ENCODE measurements around the gene SCYL1.

The SCYL1 gene

DNA sequence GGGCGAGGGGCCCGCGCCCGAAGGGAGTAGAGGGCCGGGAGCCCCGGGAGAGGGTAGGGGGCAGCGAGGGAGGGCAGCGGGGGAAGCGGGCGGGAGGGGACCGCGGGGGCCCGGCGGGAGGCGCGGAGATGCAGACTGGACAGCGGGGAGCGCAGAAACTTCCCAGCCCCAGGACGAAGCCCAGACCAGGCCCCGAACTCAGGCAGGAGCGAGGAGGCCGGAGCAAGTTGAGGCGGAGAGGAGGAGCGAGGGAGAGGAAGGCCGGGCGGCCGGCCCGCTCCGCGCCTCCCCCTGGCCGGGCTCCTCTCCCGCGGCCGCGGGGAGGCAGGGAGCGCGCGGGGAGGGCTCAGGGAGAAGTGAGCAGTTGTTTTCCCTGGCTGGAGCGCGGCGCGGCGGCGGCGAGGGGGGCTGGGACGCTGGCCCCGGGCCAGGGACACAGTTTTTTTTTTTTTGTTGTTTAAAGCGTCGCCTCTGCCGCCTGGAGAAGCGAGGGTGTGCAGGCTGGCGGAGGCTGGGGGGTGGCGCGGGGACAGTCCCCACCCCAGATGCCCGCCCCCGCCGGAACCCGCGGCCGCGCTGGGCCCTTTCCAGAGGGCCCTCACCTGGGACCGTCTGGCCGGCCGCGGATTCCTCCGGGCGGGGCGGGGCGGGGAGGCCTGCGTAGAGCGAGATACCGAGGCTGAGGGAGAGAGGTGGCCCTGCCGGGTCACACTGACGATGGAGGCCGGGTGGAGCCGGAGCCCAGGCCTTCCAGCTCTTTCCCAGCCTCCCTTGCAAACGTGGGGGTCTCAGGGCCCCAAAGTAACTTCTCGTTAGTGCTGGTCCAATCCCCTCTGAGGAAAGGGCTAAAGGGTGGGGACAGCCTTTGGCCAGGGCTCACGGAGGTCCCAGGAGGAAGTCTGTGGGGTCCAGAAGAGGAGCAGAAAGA lies 33.4 kb downstream of the SCYL1 start, which contains the start of gene LTBP3:
LTBP3 (minus strand) TSS at position 358 of the 928 bp plus-strand sequence. CDS start 400 bp downstream, outside the sequence.
- no peaks in the 10 kb centered on the region for H3K27me3 ChIP-seq (ENCODE audit: insufficient read depth, low read length)
- H3K18ac ChIP-seq (ENCODE audit: low read length), result peak within 1 kb of the TSS; percentile 85
- H3K79me2 ChIP-seq (ENCODE audit: control insufficient read depth, insufficient read depth, low read length, poor library complexity), result peaks cover 6% of the 10 kb centered on the region
- peak within 1 kb of the TSS; percentile 93 for H4K91ac ChIP-seq (ENCODE audit: low read depth, low read length)
- peak within 1 kb of the TSS; percentile 66 for H2AK5ac ChIP-seq (ENCODE audit: low read length)
- H2BK12ac ChIP-seq (ENCODE audit: low read length), result peak within 1 kb of the TSS; percentile 56
- H4K8ac ChIP-seq (ENCODE audit: low read depth, low read length), result peak within 1 kb of the TSS; percentile 92
- H3K27ac ChIP-seq (ENCODE audit: low read depth, low read length), result peak within 1 kb of the TSS; percentile 73
- peaks cover 40 to 50% of the 10 kb centered on the region in 2 experiments for H3K4me1 ChIP-seq (ENCODE audit: control insufficient read depth in 1 of 2, insufficient read depth in 2 of 2, low read length in 2 of 2)
- peak within 1 kb of the TSS; percentile 80 for H3K14ac ChIP-seq (ENCODE audit: low read length)
- H3K4me2 ChIP-seq (ENCODE audit: low read length), result peak within 1 kb of the TSS; percentile 62
- DNase-seq, result peak; percentile 67 to 80
- peak within 1 kb of the TSS; percentile 75 for H2AFZ ChIP-seq (ENCODE audit: insufficient read depth, low read length, poor library complexity)
- peak within 1 kb of the TSS; percentile 59 for H3K4ac ChIP-seq (ENCODE audit: low read depth, low read length)
- H2BK5ac ChIP-seq (ENCODE audit: low read depth, low read length, poor library complexity), result peak within 1 kb of the TSS; percentile 82
- peak within 1 kb of the TSS; percentile 81 for H4K12ac ChIP-seq (ENCODE audit: low read depth, low read length)
- H2BK120ac ChIP-seq (ENCODE audit: insufficient read depth, low read length, poor library complexity), result peak within 1 kb of the TSS; percentile 85
- peaks cover 30% of the 10 kb centered on the region for H3K79me1 ChIP-seq (ENCODE audit: low read length)
- no peak within 1 kb of the TSS for H3K9ac ChIP-seq (ENCODE audit: low read length)
- no CpG with 5 or more reads among the region's 79 CpGs for WGBS (ENCODE audit: extremely low coverage, insufficient coverage, insufficient read length)
- H3K4me3 ChIP-seq (ENCODE audit: low read depth, low read length), result peak within 1 kb of the TSS; percentile 51
- H3K36me3 ChIP-seq (ENCODE audit: control insufficient read depth in 1 of 2, insufficient read depth in 2 of 2, low read length in 2 of 2), result no peaks in the 10 kb centered on the region
- H3K9me3 ChIP-seq (ENCODE audit: insufficient read depth, low read depth, low read length), result no peaks in the 10 kb centered on the region
- no peak within 1 kb of the TSS for H3K23ac ChIP-seq (ENCODE audit: low read length)

DNA sequence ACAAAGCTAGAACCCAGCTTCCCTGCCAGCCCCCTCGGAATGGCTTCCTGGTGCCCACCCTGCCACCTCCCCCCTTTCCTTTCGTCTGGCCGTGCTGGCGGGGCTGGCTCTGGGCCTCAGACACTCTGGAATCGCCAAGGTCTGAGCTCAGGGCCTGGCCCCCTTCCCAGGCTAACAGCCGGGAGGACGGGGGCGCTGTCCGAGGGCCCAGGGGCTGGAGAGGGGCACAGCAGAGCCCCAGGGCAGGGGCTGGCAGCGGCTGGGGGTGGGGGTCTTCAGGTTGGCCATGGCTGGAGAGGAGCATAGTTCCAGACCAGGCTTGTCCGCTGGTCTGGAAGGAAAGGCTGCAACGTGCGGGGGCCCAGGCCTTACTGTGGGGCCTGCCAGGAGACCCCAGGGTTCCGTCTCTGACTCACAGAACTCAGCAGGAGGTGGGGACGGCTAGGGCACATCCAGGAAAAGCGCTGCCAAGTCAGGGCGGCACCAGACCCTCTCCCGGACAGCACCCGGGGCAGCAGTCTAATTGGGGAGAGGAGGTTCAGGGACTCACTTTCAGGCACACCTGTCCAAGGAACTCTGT lies 34.1 kb downstream of the SCYL1 start:
- no peak for DNase-seq
- Histone ChIP-seq H2AFZ (ENCODE audit: insufficient read depth, low read length, poor library complexity) (peak overlapping the region; percentile 75), H3K27ac (ENCODE audit: low read depth, low read length) (peak overlapping the region; percentile 37), H2BK120ac (ENCODE audit: insufficient read depth, low read length, poor library complexity) (peak overlapping the region; percentile 67), H3K18ac (ENCODE audit: low read length) (peak overlapping the region; percentile 78), H4K91ac (ENCODE audit: low read depth, low read length) (peak overlapping the region; percentile 93), H3K4me2 (ENCODE audit: low read length) (peak overlapping the region; percentile 46), H3K27me3 (ENCODE audit: insufficient read depth, low read length) (no peaks in the 10 kb centered on the region), H3K79me2 (ENCODE audit: control insufficient read depth, insufficient read depth, low read length, poor library complexity) (peaks cover 6% of the 10 kb centered on the region), H3K4ac (ENCODE audit: low read depth, low read length) (peak overlapping the region; percentile 14), H4K12ac (ENCODE audit: low read depth, low read length) (peak overlapping the region; percentile 57), H3K4me1 (ENCODE audit: control insufficient read depth in 1 of 2, insufficient read depth in 2 of 2, low read length in 2 of 2) (peaks cover 37 to 45% of the 10 kb centered on the region in 2 experiments), H3K4me3 (ENCODE audit: low read depth, low read length) (no peak overlapping the region), H3K14ac (ENCODE audit: low read length) (peak overlapping the region; percentile 80), H4K8ac (ENCODE audit: low read depth, low read length) (peak overlapping the region; percentile 92), H3K9me3 (ENCODE audit: insufficient read depth, low read depth, low read length) (no peaks in the 10 kb centered on the region), H2AK5ac (ENCODE audit: low read length) (peak overlapping the region; percentile 33), H2BK5ac (ENCODE audit: low read depth, low read length, poor library complexity) (peak overlapping the region; percentile 38), H3K23ac (ENCODE audit: low read length) (no peak overlapping the region), H3K79me1 (ENCODE audit: low read length) (peaks cover 27% of the 10 kb centered on the region), H3K9ac (ENCODE audit: low read length) (no peak overlapping the region), H2BK12ac (ENCODE audit: low read length) (peak overlapping the region; percentile 20), H3K36me3 (ENCODE audit: control insufficient read depth in 1 of 2, insufficient read depth in 2 of 2, low read length in 2 of 2) (no peaks in the 10 kb centered on the region)
- no CpG with 5 or more reads among the region's 19 CpGs for WGBS (ENCODE audit: extremely low coverage, insufficient coverage, insufficient read length)

DNA sequence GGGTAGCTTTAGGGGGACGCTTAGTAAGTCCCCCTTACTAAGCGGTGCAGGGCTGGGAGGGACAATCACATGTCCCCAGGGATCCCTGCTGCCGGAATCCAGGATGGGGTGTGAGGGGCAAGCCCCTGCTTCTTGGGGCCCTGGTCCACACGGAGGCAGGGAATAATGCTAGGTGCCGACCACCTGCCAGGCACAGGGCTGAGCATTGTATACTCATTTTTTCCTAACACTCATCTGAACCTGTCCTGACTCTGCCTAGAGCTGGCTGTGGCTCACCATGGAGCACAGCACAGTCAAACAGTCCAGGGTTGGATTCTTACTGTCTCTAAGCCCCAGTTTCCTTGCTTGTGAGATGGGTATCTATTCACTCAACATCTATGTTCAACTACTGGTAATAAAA lies 34.7 kb downstream of the SCYL1 start:
- Histone ChIP-seq H3K4me3 (ENCODE audit: low read depth, low read length) (no peak overlapping the region), H3K27me3 (ENCODE audit: insufficient read depth, low read length) (no peaks in the 10 kb centered on the region), H2BK12ac (ENCODE audit: low read length) (peak overlapping the region; percentile 20), H2BK5ac (ENCODE audit: low read depth, low read length, poor library complexity) (peak overlapping the region; percentile 38), H3K79me1 (ENCODE audit: low read length) (peaks cover 27% of the 10 kb centered on the region), H3K4me1 (ENCODE audit: control insufficient read depth in 1 of 2, insufficient read depth in 2 of 2, low read length in 2 of 2) (peaks cover 34 to 44% of the 10 kb centered on the region in 2 experiments), H3K4ac (ENCODE audit: low read depth, low read length) (no peak overlapping the region), H4K12ac (ENCODE audit: low read depth, low read length) (no peak overlapping the region), H3K27ac (ENCODE audit: low read depth, low read length) (peak overlapping the region; percentile 36), H3K36me3 (ENCODE audit: control insufficient read depth in 1 of 2, insufficient read depth in 2 of 2, low read length in 2 of 2) (no peaks in the 10 kb centered on the region), H3K23ac (ENCODE audit: low read length) (no peak overlapping the region), H2AFZ (ENCODE audit: insufficient read depth, low read length, poor library complexity) (no peak overlapping the region), H3K79me2 (ENCODE audit: control insufficient read depth, insufficient read depth, low read length, poor library complexity) (peaks cover 6% of the 10 kb centered on the region), H4K8ac (ENCODE audit: low read depth, low read length) (peak overlapping the region; percentile 92), H3K4me2 (ENCODE audit: low read length) (no peak overlapping the region), H2AK5ac (ENCODE audit: low read length) (peak overlapping the region; percentile 33), H3K14ac (ENCODE audit: low read length) (peak overlapping the region; percentile 80), H3K9me3 (ENCODE audit: insufficient read depth, low read depth, low read length) (no peaks in the 10 kb centered on the region), H3K18ac (ENCODE audit: low read length) (no peak overlapping the region), H3K9ac (ENCODE audit: low read length) (no peak overlapping the region), H4K91ac (ENCODE audit: low read depth, low read length) (peak overlapping the region; percentile 93), H2BK120ac (ENCODE audit: insufficient read depth, low read length, poor library complexity) (peak overlapping the region; percentile 67)
- WGBS (ENCODE audit: extremely low coverage, insufficient coverage, insufficient read length), result no CpG with 5 or more reads among the region's 5 CpGs
- DNase-seq, result no peak

- peak overlapping the region; percentile 14 for H2BK12ac ChIP-seq (ENCODE audit: low read length)
- H3K4ac ChIP-seq (ENCODE audit: low read depth, low read length), result no peak overlapping the region
- peak overlapping the region; percentile 52 for H3K27ac ChIP-seq (ENCODE audit: low read depth, low read length)
- no peak overlapping the region for H3K9ac ChIP-seq (ENCODE audit: low read length)
- no peak overlapping the region for H3K23ac ChIP-seq (ENCODE audit: low read length)
- H3K79me1 ChIP-seq (ENCODE audit: low read length), result peaks cover 27% of the 10 kb centered on the region
- no peak overlapping the region for H3K14ac ChIP-seq (ENCODE audit: low read length)
- H2AK5ac ChIP-seq (ENCODE audit: low read length), result peak overlapping the region; percentile 29
- H3K36me3 ChIP-seq (ENCODE audit: control insufficient read depth in 1 of 2, insufficient read depth in 2 of 2, low read length in 2 of 2), result no peaks in the 10 kb centered on the region
- H3K27me3 ChIP-seq (ENCODE audit: insufficient read depth, low read length), result no peaks in the 10 kb centered on the region
- peak; percentile 95 to 96 for DNase-seq
- no CpG with 5 or more reads among the region's 5 CpGs for WGBS (ENCODE audit: extremely low coverage, insufficient coverage, insufficient read length)
- peak overlapping the region; percentile 13 for H4K91ac ChIP-seq (ENCODE audit: low read depth, low read length)
- H3K4me2 ChIP-seq (ENCODE audit: low read length), result peak overlapping the region; percentile 3
- no peak overlapping the region for H2BK5ac ChIP-seq (ENCODE audit: low read depth, low read length, poor library complexity)
- no peak overlapping the region for H2AFZ ChIP-seq (ENCODE audit: insufficient read depth, low read length, poor library complexity)
- H4K8ac ChIP-seq (ENCODE audit: low read depth, low read length), result no peak overlapping the region
- H4K12ac ChIP-seq (ENCODE audit: low read depth, low read length), result no peak overlapping the region
- peak overlapping the region; percentile 12 for H3K18ac ChIP-seq (ENCODE audit: low read length)
- H2BK120ac ChIP-seq (ENCODE audit: insufficient read depth, low read length, poor library complexity), result no peak overlapping the region
- H3K9me3 ChIP-seq (ENCODE audit: insufficient read depth, low read depth, low read length), result no peaks in the 10 kb centered on the region
- H3K4me3 ChIP-seq (ENCODE audit: low read depth, low read length), result no peak overlapping the region
- H3K4me1 ChIP-seq (ENCODE audit: control insufficient read depth in 1 of 2, insufficient read depth in 2 of 2, low read length in 2 of 2), result peaks cover 32 to 42% of the 10 kb centered on the region in 2 experiments
- H3K79me2 ChIP-seq (ENCODE audit: control insufficient read depth, insufficient read depth, low read length, poor library complexity), result peaks cover 6% of the 10 kb centered on the region
These were observed 35.2 kb downstream of the SCYL1 start for GRCh38 chr11:65559951-65560537.

All from trophoblast cell (in vitro differentiated cells and primary cell).